ENCODE results near the gene CES2. TPM values are rescaled to one million over a fixed set of nuclear protein-coding genes. Genes with fewer than 3 reads are reported as not detected.

The CES2 gene
- total RNA-seq, 1 donor from 2014 or later: 15.7 TPM

DNA sequence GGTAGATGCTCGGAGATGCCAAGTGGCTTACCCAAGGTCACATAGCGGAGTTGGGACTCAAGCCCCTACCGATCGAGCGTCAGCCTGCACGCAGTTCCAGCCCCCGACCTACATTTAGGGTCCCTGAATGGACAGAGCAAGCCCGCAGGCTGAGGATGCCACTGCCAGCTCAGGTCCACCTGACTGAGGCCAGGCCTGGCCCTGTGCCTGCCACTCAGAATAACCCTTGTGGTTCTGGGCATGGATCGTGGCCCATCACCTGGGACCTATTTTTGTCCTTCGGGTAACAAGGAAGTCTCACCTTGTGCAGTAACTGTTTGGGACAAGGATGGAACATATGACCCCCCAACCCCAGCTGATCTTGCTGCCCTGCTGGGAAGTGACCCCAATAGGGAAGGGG lies 33.7 kb upstream of the CES2 start:
- peak overlapping the region; percentile 93 for H3K27ac ChIP-seq (ENCODE audit: low read depth, low read length)
- no peaks in the 10 kb centered on the region for H3K9me3 ChIP-seq (ENCODE audit: control insufficient read depth in 3 of 3, low read length in 3 of 3)
- peaks cover 72 to 82% (median 77%) of the 10 kb centered on the region in 3 donors for H3K4me1 ChIP-seq (ENCODE audit: control insufficient read depth in 3 of 3, insufficient read depth in 3 of 3, low read length in 3 of 3)
- H3K27me3 ChIP-seq (ENCODE audit: control insufficient read depth in 3 of 3, insufficient read depth in 3 of 3, low read length in 3 of 3): no peaks in the 10 kb centered on the region
- H3K4me3 ChIP-seq (ENCODE audit: low read length in 3 of 3): peak overlapping the region in 2 of 3 donors; percentile 2 to 45
- H3K36me3 ChIP-seq (ENCODE audit: control insufficient read depth in 3 of 3, insufficient read depth in 3 of 3, low read length in 3 of 3): no peaks in the 10 kb centered on the region
- H3K9ac ChIP-seq (ENCODE audit: low read depth in 1 of 3, low read length in 3 of 3): peak overlapping the region; percentile 54 to 84 (median 66)

DNA sequence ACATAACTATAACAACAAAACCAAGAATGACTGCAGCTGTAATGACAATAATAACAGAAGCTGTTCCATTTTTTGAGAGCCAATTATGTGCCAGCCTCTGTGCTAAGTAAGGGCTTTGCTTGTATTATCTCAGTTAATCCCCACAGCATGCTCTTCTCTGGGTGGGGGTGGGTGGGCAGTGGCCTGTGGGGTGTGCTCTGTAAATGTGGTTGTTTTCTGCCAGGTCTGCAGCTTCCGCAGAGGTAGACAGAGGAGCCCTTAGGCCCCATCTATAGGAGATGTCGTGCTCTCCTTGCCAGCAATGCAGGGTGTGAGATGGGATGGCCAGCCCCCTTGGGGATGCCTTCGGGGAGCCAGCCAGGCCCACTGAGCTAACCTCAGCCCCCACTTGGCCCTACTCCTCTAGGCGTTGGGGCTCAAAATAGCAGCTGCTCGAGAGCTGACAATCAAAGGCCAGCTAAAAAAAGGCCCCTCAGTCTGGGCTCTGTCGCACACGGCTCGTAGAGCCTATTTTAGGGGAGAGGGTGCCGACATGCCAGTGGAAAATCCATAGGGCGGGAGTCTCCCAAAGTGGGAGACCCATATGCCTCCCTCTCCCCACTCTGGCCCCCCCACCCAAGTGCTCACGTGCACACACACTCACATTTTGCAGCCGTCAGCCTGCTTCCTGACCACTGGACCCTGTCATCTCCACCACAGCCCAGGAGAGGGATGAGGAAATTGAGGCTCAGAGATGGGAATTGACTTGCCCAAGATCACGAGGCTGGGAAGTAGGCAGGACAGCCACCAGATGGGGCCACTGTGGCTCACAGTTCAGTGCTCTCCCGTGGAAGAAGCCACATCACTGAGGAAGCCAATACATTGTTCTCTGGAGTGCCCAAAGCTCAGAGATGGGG lies 32.4 kb upstream of the CES2 start:
- Histone ChIP-seq H3K27ac (ENCODE audit: low read depth, low read length) (peak overlapping the region; percentile 93), H3K9me3 (ENCODE audit: control insufficient read depth in 3 of 3, low read length in 3 of 3) (no peaks in the 10 kb centered on the region), H3K9ac (ENCODE audit: low read depth in 1 of 3, low read length in 3 of 3) (peak overlapping the region; percentile 28 to 84 (median 36)), H3K36me3 (ENCODE audit: control insufficient read depth in 3 of 3, insufficient read depth in 3 of 3, low read length in 3 of 3) (no peaks in the 10 kb centered on the region), H3K4me1 (ENCODE audit: control insufficient read depth in 3 of 3, insufficient read depth in 3 of 3, low read length in 3 of 3) (peaks cover 79 to 89% (median 85%) of the 10 kb centered on the region in 3 donors), H3K4me3 (ENCODE audit: low read length in 3 of 3) (peak overlapping the region; percentile 7 to 52 (median 32)), H3K27me3 (ENCODE audit: control insufficient read depth in 3 of 3, insufficient read depth in 3 of 3, low read length in 3 of 3) (no peaks in the 10 kb centered on the region)

DNA sequence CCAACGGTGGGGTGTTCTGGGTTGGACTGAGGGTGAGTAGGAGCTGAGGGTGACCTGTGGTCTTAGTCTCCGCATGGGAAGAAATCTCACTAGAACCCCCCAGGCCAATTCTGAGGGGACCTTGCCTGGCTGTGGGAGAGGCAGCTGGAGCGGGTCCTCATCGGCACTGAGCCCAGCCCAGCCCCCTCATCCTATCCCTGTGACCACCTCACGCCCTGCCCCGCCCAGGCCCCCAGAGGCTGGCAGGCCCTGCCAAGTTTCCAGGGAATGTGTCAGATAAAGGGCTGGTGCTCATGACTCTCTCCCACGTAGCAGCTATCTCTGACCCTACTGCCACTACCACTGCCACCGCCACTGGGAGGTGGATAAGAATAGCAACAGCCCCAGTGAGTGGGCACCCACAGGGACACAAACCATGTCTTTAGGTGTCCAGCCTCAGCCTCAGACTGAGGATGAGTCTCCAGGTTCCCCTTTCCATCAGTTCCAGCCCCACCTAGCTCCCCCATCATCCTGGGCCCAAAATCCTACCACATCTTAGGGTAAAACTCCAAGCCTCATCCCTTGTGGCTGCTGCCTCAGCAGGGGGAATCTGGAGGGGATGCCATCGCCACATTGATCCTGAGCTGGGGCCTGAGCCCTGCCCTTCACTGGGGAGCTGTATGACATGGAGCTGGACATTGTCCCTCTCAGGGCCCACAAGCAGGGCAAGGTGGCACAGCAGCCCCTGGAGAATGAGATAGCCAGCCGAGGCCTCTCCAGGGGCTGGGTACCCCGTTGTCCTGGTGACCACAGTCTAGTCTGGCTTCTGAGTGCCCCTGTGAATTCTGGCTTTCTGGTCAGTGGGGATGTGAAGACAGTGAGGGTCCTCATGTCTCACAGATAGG lies 31.5 kb upstream of the CES2 start:
- Histone ChIP-seq H3K4me1 (ENCODE audit: control insufficient read depth in 3 of 3, insufficient read depth in 3 of 3, low read length in 3 of 3) (peaks cover 76 to 82% (median 79%) of the 10 kb centered on the region in 3 donors), H3K9me3 (ENCODE audit: control insufficient read depth in 3 of 3, low read length in 3 of 3) (no peaks in the 10 kb centered on the region), H3K9ac (ENCODE audit: low read depth in 1 of 3, low read length in 3 of 3) (peak overlapping the region; percentile 12 to 84 (median 48)), H3K4me3 (ENCODE audit: low read length in 3 of 3) (peak overlapping the region in 2 of 3 donors; percentile 13 to 51), H3K27me3 (ENCODE audit: control insufficient read depth in 3 of 3, insufficient read depth in 3 of 3, low read length in 3 of 3) (no peaks in the 10 kb centered on the region), H3K27ac (ENCODE audit: low read depth, low read length) (peak overlapping the region; percentile 93), H3K36me3 (ENCODE audit: control insufficient read depth in 3 of 3, insufficient read depth in 3 of 3, low read length in 3 of 3) (no peaks in the 10 kb centered on the region)

DNA sequence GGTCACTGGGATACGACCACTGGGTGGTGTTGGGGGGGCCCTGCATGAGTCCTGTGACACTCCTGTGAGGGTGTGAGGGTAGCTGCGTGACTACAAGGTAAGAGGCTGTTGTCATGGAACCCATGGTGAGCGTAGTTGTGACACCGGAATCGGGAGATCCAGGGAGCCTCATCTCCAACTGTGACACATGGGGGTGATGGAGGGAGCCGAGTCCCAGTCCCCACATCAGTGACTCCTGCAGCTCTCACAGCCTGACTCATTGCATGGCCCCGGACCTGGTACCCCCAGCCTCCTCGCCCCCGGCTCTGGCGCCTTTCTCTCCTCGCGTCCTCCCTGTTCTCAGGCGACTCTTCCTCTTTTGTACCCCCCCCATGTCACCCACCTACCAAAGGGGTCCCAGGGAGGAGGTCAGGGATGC lies 30.9 kb upstream of the CES2 start:
- Histone ChIP-seq H3K9ac (ENCODE audit: low read depth in 1 of 3, low read length in 3 of 3) (peak overlapping the region in 2 of 3 donors; percentile 48 to 84), H3K27ac (ENCODE audit: low read depth, low read length) (peak overlapping the region; percentile 93), H3K36me3 (ENCODE audit: control insufficient read depth in 3 of 3, insufficient read depth in 3 of 3, low read length in 3 of 3) (no peaks in the 10 kb centered on the region), H3K4me1 (ENCODE audit: control insufficient read depth in 3 of 3, insufficient read depth in 3 of 3, low read length in 3 of 3) (peaks cover 70 to 76% (median 73%) of the 10 kb centered on the region in 3 donors), H3K9me3 (ENCODE audit: control insufficient read depth in 3 of 3, low read length in 3 of 3) (no peaks in the 10 kb centered on the region), H3K4me3 (ENCODE audit: low read length in 3 of 3) (peak overlapping the region in 2 of 3 donors; percentile 41 to 59), H3K27me3 (ENCODE audit: control insufficient read depth in 3 of 3, insufficient read depth in 3 of 3, low read length in 3 of 3) (no peaks in the 10 kb centered on the region)

DNA sequence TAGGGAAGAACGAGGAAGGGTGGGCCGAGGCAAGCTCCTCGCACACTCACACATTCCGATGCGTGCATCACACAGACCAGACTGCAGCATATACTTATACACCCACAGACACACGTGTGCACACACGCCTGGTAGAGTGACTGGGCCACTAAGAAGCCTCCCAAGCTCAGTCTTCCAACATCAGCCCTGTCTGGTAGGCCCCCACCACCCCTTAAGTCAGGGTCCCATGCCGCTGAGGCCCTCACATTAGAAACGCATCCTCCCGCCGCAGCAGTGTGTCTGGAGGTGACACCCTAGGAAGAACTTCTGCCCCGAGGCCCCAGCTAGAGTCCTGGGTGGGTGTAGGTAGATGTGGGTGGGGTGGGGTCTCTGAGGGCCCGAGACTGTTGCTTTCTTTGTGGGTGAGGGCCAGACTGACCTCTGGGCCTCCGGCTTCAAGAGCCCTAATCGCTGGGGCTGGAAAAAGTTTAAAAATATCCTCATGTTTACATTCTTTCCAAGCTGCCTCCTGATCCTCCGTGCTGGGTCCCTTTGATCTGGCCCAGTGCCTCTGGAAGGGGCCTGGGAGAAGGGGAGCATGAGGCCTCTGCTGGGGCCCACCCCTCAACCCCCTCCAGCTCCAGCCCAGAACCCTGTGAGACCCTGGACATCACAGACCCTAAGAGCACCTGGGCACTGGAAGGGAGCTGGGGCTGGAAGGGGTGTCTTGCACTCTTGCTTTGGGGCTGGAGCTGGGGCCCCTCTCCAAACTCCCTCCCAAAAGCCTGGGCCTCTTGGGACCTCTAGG lies 30.3 kb upstream of the CES2 start:
- no peaks in the 10 kb centered on the region for H3K27me3 ChIP-seq (ENCODE audit: control insufficient read depth in 3 of 3, insufficient read depth in 3 of 3, low read length in 3 of 3)
- H3K9ac ChIP-seq (ENCODE audit: low read depth in 1 of 3, low read length in 3 of 3): peak overlapping the region in 2 of 3 donors; percentile 48 to 62
- H3K36me3 ChIP-seq (ENCODE audit: control insufficient read depth in 3 of 3, insufficient read depth in 3 of 3, low read length in 3 of 3): no peaks in the 10 kb centered on the region
- peaks cover 64 to 70% (median 67%) of the 10 kb centered on the region in 3 donors for H3K4me1 ChIP-seq (ENCODE audit: control insufficient read depth in 3 of 3, insufficient read depth in 3 of 3, low read length in 3 of 3)
- H3K4me3 ChIP-seq (ENCODE audit: low read length in 3 of 3): peak overlapping the region in 2 of 3 donors; percentile 41 to 59
- no peaks in the 10 kb centered on the region for H3K9me3 ChIP-seq (ENCODE audit: control insufficient read depth in 3 of 3, low read length in 3 of 3)
- peak overlapping the region; percentile 93 for H3K27ac ChIP-seq (ENCODE audit: low read depth, low read length)

DNA sequence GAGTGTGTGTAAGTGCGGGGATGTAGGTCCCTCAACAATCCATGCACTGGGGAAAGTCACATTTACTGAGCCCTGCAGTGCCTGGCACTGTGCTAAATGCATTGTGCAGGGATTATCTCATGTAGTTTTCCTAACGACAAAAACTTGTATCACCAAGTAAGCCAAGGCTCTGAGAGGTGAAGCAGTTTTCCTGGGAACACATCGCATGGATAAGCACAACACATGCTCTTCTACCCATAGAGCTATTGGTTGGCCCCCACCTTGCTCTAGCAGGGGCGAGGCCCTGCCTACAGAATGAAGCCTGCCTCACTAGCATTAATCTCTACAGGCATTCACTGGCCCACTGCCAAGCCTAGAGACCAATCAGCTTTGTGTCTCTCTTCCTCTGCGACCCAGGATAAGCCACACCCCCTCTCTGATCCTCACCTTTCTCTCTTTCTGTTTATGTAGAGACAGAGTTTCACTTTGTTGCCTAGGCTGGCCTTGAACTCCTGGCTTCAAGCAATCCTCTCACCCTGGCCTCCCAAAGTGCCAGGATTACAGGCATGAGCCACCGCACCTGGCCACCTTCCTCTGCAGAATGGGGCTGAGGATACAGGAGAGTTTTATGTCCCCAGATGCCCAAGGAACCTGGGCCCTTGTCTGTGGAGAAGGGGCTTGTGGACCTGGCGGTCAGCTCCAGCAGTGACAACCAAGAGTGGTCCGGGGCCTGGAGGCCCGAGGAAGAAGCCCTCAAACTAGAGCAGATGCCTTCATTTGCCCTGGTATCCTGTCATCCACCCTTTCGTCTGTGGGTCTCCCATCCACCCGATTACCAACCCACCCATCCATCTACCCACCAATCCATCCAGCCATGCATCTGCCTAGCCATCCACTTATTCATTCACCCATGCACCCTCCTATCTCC lies 29.4 kb upstream of the CES2 start:
- peaks cover 56 to 62% (median 59%) of the 10 kb centered on the region in 3 donors for H3K4me1 ChIP-seq (ENCODE audit: control insufficient read depth in 3 of 3, insufficient read depth in 3 of 3, low read length in 3 of 3)
- no peaks in the 10 kb centered on the region for H3K9me3 ChIP-seq (ENCODE audit: control insufficient read depth in 3 of 3, low read length in 3 of 3)
- H3K36me3 ChIP-seq (ENCODE audit: control insufficient read depth in 3 of 3, insufficient read depth in 3 of 3, low read length in 3 of 3): no peaks in the 10 kb centered on the region
- peak overlapping the region in 2 of 3 donors; percentile 14 to 62 for H3K9ac ChIP-seq (ENCODE audit: low read depth in 1 of 3, low read length in 3 of 3)
- peak overlapping the region; percentile 93 for H3K27ac ChIP-seq (ENCODE audit: low read depth, low read length)
- peak overlapping the region in 1 of 3 donors; percentile 59 for H3K4me3 ChIP-seq (ENCODE audit: low read length in 3 of 3)
- no peaks in the 10 kb centered on the region for H3K27me3 ChIP-seq (ENCODE audit: control insufficient read depth in 3 of 3, insufficient read depth in 3 of 3, low read length in 3 of 3)

DNA sequence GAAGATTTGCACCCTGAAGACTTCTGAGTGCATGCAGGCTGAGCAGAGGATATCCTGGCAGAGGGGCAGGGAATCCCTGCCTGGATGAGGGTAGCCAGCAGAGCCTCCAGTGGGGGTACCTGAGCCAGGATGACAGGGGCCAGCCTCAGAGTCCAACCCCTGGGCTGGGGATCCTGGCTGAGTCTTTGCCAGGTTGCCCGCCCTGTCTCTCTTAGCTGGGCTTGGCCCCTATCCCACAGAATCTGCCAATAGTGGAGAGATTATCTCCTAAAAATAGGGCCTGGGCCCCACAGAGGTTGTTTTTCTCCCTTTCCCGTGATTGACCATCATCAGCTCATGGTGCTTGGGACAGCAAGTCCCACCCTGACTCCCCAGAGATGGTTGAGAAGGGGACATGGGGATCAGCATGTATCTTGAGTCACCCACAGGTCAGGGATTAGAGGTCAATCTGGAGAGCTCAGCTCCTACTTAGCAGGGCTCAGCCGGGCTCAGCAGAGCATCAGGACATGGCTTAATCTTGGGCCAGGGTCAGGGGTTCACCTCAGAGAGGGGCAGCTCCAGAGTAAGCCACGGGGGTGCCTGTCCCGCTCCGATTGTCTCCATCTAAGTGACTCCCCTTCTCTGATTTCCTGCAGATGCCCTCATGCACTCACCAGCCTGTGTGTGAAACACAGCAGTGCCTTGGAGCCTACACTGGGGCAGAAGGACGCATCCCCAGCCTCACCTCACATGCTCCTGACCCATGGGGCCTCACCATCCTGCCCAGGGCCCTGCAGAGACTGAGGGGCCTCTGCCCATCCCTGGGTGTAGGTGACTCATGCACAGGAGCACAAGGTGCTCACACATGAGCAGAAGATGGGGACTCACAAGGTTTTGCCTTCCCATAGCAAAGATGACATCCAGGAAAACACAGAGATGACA lies 28.1 kb upstream of the CES2 start:
- Histone ChIP-seq H3K27me3 (ENCODE audit: control insufficient read depth in 3 of 3, insufficient read depth in 3 of 3, low read length in 3 of 3) (no peaks in the 10 kb centered on the region), H3K36me3 (ENCODE audit: control insufficient read depth in 3 of 3, insufficient read depth in 3 of 3, low read length in 3 of 3) (no peaks in the 10 kb centered on the region), H3K9me3 (ENCODE audit: control insufficient read depth in 3 of 3, low read length in 3 of 3) (no peaks in the 10 kb centered on the region), H3K4me3 (ENCODE audit: low read length in 3 of 3) (no peak overlapping the region), H3K9ac (ENCODE audit: low read depth in 1 of 3, low read length in 3 of 3) (no peak overlapping the region), H3K27ac (ENCODE audit: low read depth, low read length) (no peak overlapping the region), H3K4me1 (ENCODE audit: control insufficient read depth in 3 of 3, insufficient read depth in 3 of 3, low read length in 3 of 3) (peaks cover 43 to 49% (median 46%) of the 10 kb centered on the region in 3 donors)

DNA sequence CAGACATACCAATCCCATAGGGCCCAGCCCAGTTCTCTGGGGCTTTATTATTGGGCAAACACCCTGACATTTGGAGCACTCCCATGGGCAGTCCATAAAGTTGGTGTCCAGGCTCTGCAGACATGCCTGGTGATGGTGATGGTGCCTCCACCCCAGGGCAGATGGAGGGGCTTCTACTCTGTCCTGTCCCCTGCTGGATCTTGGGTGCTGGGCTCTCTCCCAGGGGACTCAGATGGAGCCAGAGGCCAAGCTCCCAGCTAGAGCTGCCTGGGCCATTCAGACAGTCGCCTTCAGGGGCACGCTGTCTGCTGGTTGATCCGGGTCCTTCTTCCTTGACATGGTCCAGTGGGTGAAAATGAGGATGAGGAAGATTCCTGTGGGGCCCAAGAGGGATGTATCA lies 27.2 kb upstream of the CES2 start:
- H3K4me1 ChIP-seq (ENCODE audit: control insufficient read depth in 3 of 3, insufficient read depth in 3 of 3, low read length in 3 of 3): peaks cover 34 to 42% (median 36%) of the 10 kb centered on the region in 3 donors
- no peaks in the 10 kb centered on the region for H3K27me3 ChIP-seq (ENCODE audit: control insufficient read depth in 3 of 3, insufficient read depth in 3 of 3, low read length in 3 of 3)
- no peak overlapping the region for H3K9ac ChIP-seq (ENCODE audit: low read depth in 1 of 3, low read length in 3 of 3)
- H3K4me3 ChIP-seq (ENCODE audit: low read length in 3 of 3): no peak overlapping the region
- no peak overlapping the region for H3K27ac ChIP-seq (ENCODE audit: low read depth, low read length)
- H3K9me3 ChIP-seq (ENCODE audit: control insufficient read depth in 3 of 3, low read length in 3 of 3): no peaks in the 10 kb centered on the region
- no peaks in the 10 kb centered on the region for H3K36me3 ChIP-seq (ENCODE audit: control insufficient read depth in 3 of 3, insufficient read depth in 3 of 3, low read length in 3 of 3)
